MM.1S (cell line): Measurements from ENCODE around the gene PRR18.

ENCODE experiments used
- CTCF ChIP-seq: fragments of 300-600 bp; sonication (generic); IDR thresholded peaks from 2 replicates; pipeline ENCODE4 v1.5.1; 2016; ENCODE audit warnings: antibody characterized with exemption, low read length, mixed read lengths
- EZH2 ChIP-seq: fragments of 300-600 bp; sonication (generic); optimal IDR thresholded peaks from 2 replicates; pipeline ENCODE3; 2017; ENCODE audit warnings: low read depth, mild to moderate bottlenecking, antibody characterized with exemption, low read length, mixed read lengths

- TF ChIP-seq CTCF (no peak), EZH2 (no peak)
Observed at GRCh38 chr6:166257911-166258318, 50.3 kb downstream of the PRR18 start.
